Spleen (tissue), 11 donors: ENCODE results near the gene TNFRSF25. TPM values are rescaled to one million over a fixed set of nuclear protein-coding genes. Genes with fewer than 3 reads are reported as not detected.

Experiments
- DNase-seq: peaks from one replicate; pipeline ENCODE4 v3.0.0-alpha.2; 2020
- H3K27ac ChIP-seq, 8 donors: fragments of 200-600 bp; sonication (generic) in 7 of 8; 1 replicate in 4 of 8; 2 replicates in 4 of 8; pipeline versions ENCODE4 v1.5.0 to v1.8.0; 2016 to 2021; ENCODE audit warnings: inconsistent platforms in 4 of 8, mild to moderate bottlenecking in 4 of 8, moderate library complexity in 1 of 8
- H3K27me3 ChIP-seq, 7 donors: fragments of 200-600 bp; sonication (generic) in 6 of 7; replicated peaks in 1 of 7; 1 replicate in 4 of 7; 2 replicates in 3 of 7; pipeline versions ENCODE4 v1.5.0 to v1.8.0; 2016 to 2021; ENCODE audit warnings: inconsistent platforms in 3 of 7, mild to moderate bottlenecking in 1 of 7
- H3K36me3 ChIP-seq, 6 donors: fragments of 200-600 bp; sonication (generic) in 5 of 6; 1 replicate in 4 of 6; 2 replicates in 2 of 6; pipeline versions ENCODE4 v1.5.0 to v1.8.0; 2016 to 2021; ENCODE audit warnings: inconsistent platforms in 2 of 6
- H3K4me1 ChIP-seq, 6 donors: fragments of 200-600 bp; sonication (generic) in 5 of 6; 1 replicate in 3 of 6; 2 replicates in 3 of 6; pipeline versions ENCODE4 v1.5.0 to v1.8.0; 2016 to 2021; ENCODE audit warnings: inconsistent platforms in 3 of 6
- H3K4me3 ChIP-seq, 8 donors: fragments of 200-600 bp; sonication (generic) in 7 of 8; 1 replicate in 4 of 8; 2 replicates in 4 of 8; pipeline versions ENCODE4 v1.5.0 to v1.8.0; 2016 to 2021; ENCODE audit warnings: inconsistent platforms in 4 of 8, mild to moderate bottlenecking in 4 of 8, moderate library complexity in 2 of 8
- H3K9me3 ChIP-seq, 8 donors: fragments of 200-600 bp; sonication (generic) in 7 of 8; 1 replicate in 4 of 8; 2 replicates in 4 of 8; pipeline versions ENCODE4 v1.5.0 to v1.8.0; 2016 to 2021; ENCODE audit warnings: inconsistent platforms in 4 of 8
- POLR2A ChIP-seq, 3 donors: fragments of 450-650 bp; IDR thresholded peaks; one replicate each; pipeline ENCODE4 v1.5.1; 2017; ENCODE audit warnings: antibody characterized with exemption in 3 of 3, mild to moderate bottlenecking in 1 of 3
- POLR2AphosphoS5 ChIP-seq, 3 donors: sonication (generic); formaldehyde crosslinking; IDR thresholded peaks; one replicate each; pipeline ENCODE4 v1.5.1; 2017; ENCODE audit warnings: antibody characterized with exemption in 3 of 3
- WGBS, 5 donors: extraction: QIAGEN DNeasy Blood & Tissue Kit in 3 of 5; methylation state at CpG; one replicate each; pipeline versions ENCODE4 v1.1.5 to v1.1.7; 2013 to 2018; 5-methylcytosine and 5-hydroxymethylcytosine counted together
- intact Hi-C: fragments of 100-400 bp; cut with DNase I; formaldehyde crosslinking; loops from one replicate; pipeline ENCODE4 v1.15.0; 2023; ENCODE audit warnings: low total_unique reads
- polyA plus RNA-seq, 3 donors: library from polyadenylated mRNA; stranded (reverse); fragments of 200-250 nt; gene quantifications; one replicate each; pipeline ENCODE4 v1.2.1, GENCODE V29; 2013
- total RNA-seq, 7 donors: library from RNA; depleted of rRNA in 3 of 7; stranded (reverse); fragments of >200 nt in 3 of 7; fragmentation: NEBNext Ultra II Directional in 4 of 7; extraction: Animal tissue kit (Norgen Biotek cat#: 25700) in 4 of 7; gene quantifications; one replicate each; pipeline versions ENCODE4 v1.1.0 to v1.2.1, GENCODE V29; 2016 to 2021
- TF ChIP-seq, protein P1 (sequence below), 11 experiments: fragments of 200-600 bp in 7 of 11; fragments of 450-650 bp in 4 of 11; sonication (generic) in 4 of 11; IDR thresholded peaks in 8 of 11; conservative IDR thresholded peaks in 3 of 11; 1 replicate in 7 of 11; 2 replicates in 4 of 11; pipeline versions ENCODE4 v1.4.0 to v1.8.0; 2016 to 2021; ENCODE audit warnings: antibody characterized with exemption in 11 of 11, inconsistent platforms in 4 of 11, mild to moderate bottlenecking in 1 of 11
- donor health status: healthy with polysubstance abuse.
- donor health status: DM: no; HTN: no; CAD: no; lungs with moderate emphysema.
- donor health status: DM: no; HTN: no; CAD: no.
- donor health status: Bipolar disorder and iron deficiency.
- donor health status: healthy.
- donor health status: DM: no; HTN: no; CAD: no.
- donor health status: DM: yes; HTN: yes; CAD: no.

TNFRSF25 gene
- total and polyA plus RNA-seq, 10 donors, result 30.9 to 147 (median 66.8) TPM

DNA sequence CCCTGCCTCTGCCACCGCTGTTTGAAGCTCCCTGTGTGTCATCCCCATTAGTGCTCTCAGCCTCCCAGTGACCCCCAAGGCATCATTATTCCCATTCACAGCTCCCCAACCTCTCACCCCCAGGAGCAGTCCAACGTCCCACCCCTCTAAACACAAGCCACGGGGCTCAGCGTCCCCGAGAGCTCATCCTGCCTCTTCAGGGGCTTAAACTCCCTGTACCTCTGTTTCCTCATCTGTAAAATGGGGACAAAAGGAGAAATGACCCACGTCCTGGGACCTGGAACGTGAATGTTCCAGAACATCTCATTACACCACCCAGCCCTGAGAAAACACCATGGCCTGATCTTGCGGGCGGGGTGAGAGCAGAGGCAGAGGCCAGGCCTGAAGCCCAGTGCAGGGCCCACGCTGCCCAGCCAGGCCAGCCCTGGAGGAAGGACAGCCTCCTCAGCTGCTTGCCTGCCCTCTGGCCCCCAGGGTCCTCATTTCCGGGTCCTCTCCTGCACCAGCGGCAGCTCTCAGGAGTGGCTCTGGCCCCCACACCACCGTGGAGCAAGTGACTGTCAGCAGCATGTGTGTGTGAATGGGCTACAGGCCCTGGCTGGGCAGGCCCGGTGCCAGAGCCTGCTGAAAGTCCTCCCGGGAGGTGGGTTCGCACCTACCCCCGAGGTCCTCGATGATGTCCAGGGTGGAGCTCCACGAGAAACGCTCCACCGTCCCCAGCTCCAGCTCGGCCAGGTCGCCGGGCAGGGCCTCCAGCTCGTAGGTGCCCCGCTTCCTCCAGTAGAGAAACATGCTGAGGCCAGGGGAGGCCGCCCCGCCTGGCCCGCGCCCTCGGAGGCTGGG is 39.6 kb upstream of the TNFRSF25 start:
- Histone ChIP-seq H3K9me3 (no peaks in the 10 kb centered on the region), H3K36me3 (no peaks in the 10 kb centered on the region), H3K4me3 (no peak overlapping the region), H3K27me3 (peaks cover 0 to 19% (median 0%) of the 10 kb centered on the region in 7 donors), H3K27ac (no peak overlapping the region), H3K4me1 (peaks cover 14 to 57% (median 42%) of the 10 kb centered on the region in 6 donors)
- TF ChIP-seq, protein P1, sequence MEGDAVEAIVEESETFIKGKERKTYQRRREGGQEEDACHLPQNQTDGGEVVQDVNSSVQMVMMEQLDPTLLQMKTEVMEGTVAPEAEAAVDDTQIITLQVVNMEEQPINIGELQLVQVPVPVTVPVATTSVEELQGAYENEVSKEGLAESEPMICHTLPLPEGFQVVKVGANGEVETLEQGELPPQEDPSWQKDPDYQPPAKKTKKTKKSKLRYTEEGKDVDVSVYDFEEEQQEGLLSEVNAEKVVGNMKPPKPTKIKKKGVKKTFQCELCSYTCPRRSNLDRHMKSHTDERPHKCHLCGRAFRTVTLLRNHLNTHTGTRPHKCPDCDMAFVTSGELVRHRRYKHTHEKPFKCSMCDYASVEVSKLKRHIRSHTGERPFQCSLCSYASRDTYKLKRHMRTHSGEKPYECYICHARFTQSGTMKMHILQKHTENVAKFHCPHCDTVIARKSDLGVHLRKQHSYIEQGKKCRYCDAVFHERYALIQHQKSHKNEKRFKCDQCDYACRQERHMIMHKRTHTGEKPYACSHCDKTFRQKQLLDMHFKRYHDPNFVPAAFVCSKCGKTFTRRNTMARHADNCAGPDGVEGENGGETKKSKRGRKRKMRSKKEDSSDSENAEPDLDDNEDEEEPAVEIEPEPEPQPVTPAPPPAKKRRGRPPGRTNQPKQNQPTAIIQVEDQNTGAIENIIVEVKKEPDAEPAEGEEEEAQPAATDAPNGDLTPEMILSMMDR (IDR thresholded peaks at IDR 0.05 in 8 of 11, conservative IDR thresholded peaks at IDR 0.05 in 3 of 11), result no peak
- TF ChIP-seq POLR2AphosphoS5 (IDR thresholded peaks at IDR 0.05) (no peak), POLR2A (IDR thresholded peaks at IDR 0.05) (no peak)
- WGBS, 5 donors, result 81 to 92% (median 88%) methylated on average over 20 to 31 of the region's 31 CpGs
- intact Hi-C loops, result no loop called here
- DNase-seq, result no peak

- Histone ChIP-seq H3K36me3 (no peaks in the 10 kb centered on the region), H3K4me3 (no peak overlapping the region), H3K4me1 (peaks cover 14 to 59% (median 43%) of the 10 kb centered on the region in 6 donors), H3K27ac (no peak overlapping the region), H3K27me3 (peaks cover 0 to 19% (median 0%) of the 10 kb centered on the region in 7 donors), H3K9me3 (no peaks in the 10 kb centered on the region)
- no peak for DNase-seq
- 88 to 98% (median 93%) methylated on average over 3 to 15 of the region's 15 CpGs for WGBS, 5 donors
- intact Hi-C loops, result no loop called here
- TF ChIP-seq POLR2AphosphoS5 (IDR thresholded peaks at IDR 0.05) (no peak), POLR2A (IDR thresholded peaks at IDR 0.05) (no peak)
- TF ChIP-seq, protein P1 (IDR thresholded peaks at IDR 0.05 in 8 of 11, conservative IDR thresholded peaks at IDR 0.05 in 3 of 11), result no peak
Observed at GRCh38 chr1:6504887-6505286, 38.9 kb upstream of the TNFRSF25 start.

- no peak overlapping the region for H3K4me3 ChIP-seq
- intact Hi-C loops, result no loop called here
- H3K36me3 ChIP-seq, result no peaks in the 10 kb centered on the region
- peaks cover 16 to 59% (median 43%) of the 10 kb centered on the region in 6 donors for H3K4me1 ChIP-seq
- peaks cover 0 to 17% (median 0%) of the 10 kb centered on the region in 7 donors for H3K27me3 ChIP-seq
- no peak for TF ChIP-seq POLR2A (IDR thresholded peaks at IDR 0.05)
- TF ChIP-seq, protein P1 (IDR thresholded peaks at IDR 0.05 in 8 of 11, conservative IDR thresholded peaks at IDR 0.05 in 3 of 11), result no peak
- no peak for TF ChIP-seq POLR2AphosphoS5 (IDR thresholded peaks at IDR 0.05)
- DNase-seq, result no peak
- 82 to 86% (median 84%) methylated on average over 15 to 20 of the region's 20 CpGs for WGBS, 5 donors
- no peaks in the 10 kb centered on the region for H3K9me3 ChIP-seq
- peak overlapping the region in 1 of 8 donors; percentile 85 for H3K27ac ChIP-seq
Observed at GRCh38 chr1:6503884-6504602, 38.1 kb upstream of the TNFRSF25 start.
